Mammary epithelial cell (primary cell): Measurements from ENCODE around the gene ABCB11.

ENCODE experiments used
- CTCF ChIP-seq, 2 donors: IDR thresholded peaks in 1 of 2; conservative IDR thresholded peaks in 1 of 2; 2 replicates each; pipeline ENCODE4 v1.5.1; 2011 to 2012; ENCODE audit warnings: inconsistent platforms in 2 of 2, low read length in 2 of 2, mild to moderate bottlenecking in 2 of 2, control low read depth in 1 of 2, low read depth in 1 of 2; ENCODE audit not compliant: insufficient read depth in 1 of 2; ENCODE audit errors: extremely low read depth in 1 of 2
- EZH2 ChIP-seq: IDR thresholded peaks from 2 replicates; pipeline ENCODE4 v1.6.1; 2012; ENCODE audit warnings: low read length, inconsistent platforms, borderline replicate concordance

- TF ChIP-seq CTCF (conservative IDR thresholded peaks at IDR 0.05 in 1 of 2, IDR thresholded peaks at IDR 0.05 in 1 of 2; ENCODE audit: extremely low read depth in 1 of 2, insufficient read depth in 1 of 2, low read depth in 1 of 2, low read length in 2 of 2): no peak
- TF ChIP-seq EZH2: no peak
These were observed 40.3 kb upstream of the ABCB11 start for GRCh38 chr2:169071455-169071854.
